Measurements from ENCODE around the gene SLBP.

Gene SLBP

GRCh38 chr4:1644891-1645657, 67.0 kb downstream of the SLBP start:
- DNase-seq: no peak

GRCh38 chr4:1643971-1644735, 68.0 kb downstream of the SLBP start:
- no peak for DNase-seq
